ENCODE results near the gene KLHL24. TPM values are rescaled to one million over a fixed set of nuclear protein-coding genes. Genes with fewer than 3 reads are reported as not detected.

Gene KLHL24
- total and polyA plus RNA-seq, 2 donors (not counting 1 experiment from before 2014, with no cell fraction given), result 20.4 to 70.7 TPM

- no peaks in the 10 kb centered on the region for H3K27me3 ChIP-seq (ENCODE audit: control insufficient read depth, insufficient read depth, low read length)
- peak overlapping the region; percentile 88 for H2AFZ ChIP-seq (ENCODE audit: low read length)
- no peaks in the 10 kb centered on the region for H3K9me3 ChIP-seq (ENCODE audit: control insufficient read depth, insufficient read depth, low read depth, low read length)
- no peak for TF ChIP-seq CTCF (conservative IDR thresholded peaks at IDR 0.05 in 1 of 2, IDR thresholded peaks at IDR 0.05 in 1 of 2; ENCODE audit: low read depth in 1 of 2, low read length in 2 of 2)
- TF ChIP-seq EZH2 (IDR thresholded peaks at IDR 0.05; ENCODE audit: low read length, missing control alignments), result no peak
- H4K20me1 ChIP-seq (ENCODE audit: control insufficient read depth, extremely low read depth, insufficient read depth, low read length), result no peaks in the 10 kb centered on the region
- no peaks in the 10 kb centered on the region for H3K36me3 ChIP-seq (ENCODE audit: control insufficient read depth, insufficient read depth, low read length)
- H3K4me1 ChIP-seq (ENCODE audit: control insufficient read depth, extremely low read depth, insufficient read depth, low read length), result no peaks in the 10 kb centered on the region
- no peak overlapping the region for H3K9ac ChIP-seq (ENCODE audit: insufficient read depth, low read length)
- no peaks in the 10 kb centered on the region for H3K79me2 ChIP-seq (ENCODE audit: control insufficient read depth, insufficient read depth, low read length)
- no peak for DNase-seq (ENCODE audit: low read depth in 2 of 2)
- H3K4me3 ChIP-seq (replicated peaks in 1 of 4; ENCODE audit: control extremely low read depth in 1 of 4, insufficient read depth in 1 of 4, low read depth in 3 of 4, low read length in 4 of 4), result no peak overlapping the region
- H3K4me2 ChIP-seq (ENCODE audit: extremely low read depth, insufficient read depth, low read length), result peak overlapping the region; percentile 72
- peak overlapping the region; percentile 78 for H3K27ac ChIP-seq (ENCODE audit: insufficient read depth, low read length)
These were observed 716 bp upstream of the KLHL24 start for GRCh38 chr3:183634707-183635106.

GRCh38 chr3:183635107-183635430 lies 354 bp upstream of the KLHL24 start:
- no peaks in the 10 kb centered on the region for H3K4me1 ChIP-seq (ENCODE audit: control insufficient read depth, extremely low read depth, insufficient read depth, low read length)
- H3K79me2 ChIP-seq (ENCODE audit: control insufficient read depth, insufficient read depth, low read length), result no peaks in the 10 kb centered on the region
- H3K36me3 ChIP-seq (ENCODE audit: control insufficient read depth, insufficient read depth, low read length), result no peaks in the 10 kb centered on the region
- DNase-seq (ENCODE audit: low read depth in 2 of 2), result no peak
- H3K4me3 ChIP-seq (replicated peaks in 1 of 4; ENCODE audit: control extremely low read depth in 1 of 4, insufficient read depth in 1 of 4, low read depth in 3 of 4, low read length in 4 of 4), result peak overlapping the region; percentile 55 to 94 (median 80)
- peak overlapping the region; percentile 71 for H3K9ac ChIP-seq (ENCODE audit: insufficient read depth, low read length)
- peak overlapping the region; percentile 88 for H2AFZ ChIP-seq (ENCODE audit: low read length)
- peak overlapping the region; percentile 72 for H3K4me2 ChIP-seq (ENCODE audit: extremely low read depth, insufficient read depth, low read length)
- no peaks in the 10 kb centered on the region for H4K20me1 ChIP-seq (ENCODE audit: control insufficient read depth, extremely low read depth, insufficient read depth, low read length)
- no peaks in the 10 kb centered on the region for H3K9me3 ChIP-seq (ENCODE audit: control insufficient read depth, insufficient read depth, low read depth, low read length)
- peak overlapping the region; percentile 78 for H3K27ac ChIP-seq (ENCODE audit: insufficient read depth, low read length)
- TF ChIP-seq CTCF (conservative IDR thresholded peaks at IDR 0.05 in 1 of 2, IDR thresholded peaks at IDR 0.05 in 1 of 2; ENCODE audit: low read depth in 1 of 2, low read length in 2 of 2) (no peak), EZH2 (IDR thresholded peaks at IDR 0.05; ENCODE audit: low read length, missing control alignments) (no peak)
- H3K27me3 ChIP-seq (ENCODE audit: control insufficient read depth, insufficient read depth, low read length), result no peaks in the 10 kb centered on the region

- H3K36me3 ChIP-seq (ENCODE audit: control insufficient read depth, insufficient read depth, low read length), result no peaks in the 10 kb centered on the region
- no peaks in the 10 kb centered on the region for H3K79me2 ChIP-seq (ENCODE audit: control insufficient read depth, insufficient read depth, low read length)
- DNase-seq (ENCODE audit: low read depth in 2 of 2), result peak; percentile 95 to 96
- peak overlapping the region; percentile 78 for H3K27ac ChIP-seq (ENCODE audit: insufficient read depth, low read length)
- TF ChIP-seq CTCF (conservative IDR thresholded peaks at IDR 0.05 in 1 of 2, IDR thresholded peaks at IDR 0.05 in 1 of 2; ENCODE audit: low read depth in 1 of 2, low read length in 2 of 2) (no peak), EZH2 (IDR thresholded peaks at IDR 0.05; ENCODE audit: low read length, missing control alignments) (no peak)
- H3K9ac ChIP-seq (ENCODE audit: insufficient read depth, low read length), result peak overlapping the region; percentile 71
- H3K4me3 ChIP-seq (replicated peaks in 1 of 4; ENCODE audit: control extremely low read depth in 1 of 4, insufficient read depth in 1 of 4, low read depth in 3 of 4, low read length in 4 of 4), result peak overlapping the region; percentile 72 to 94 (median 82)
- no peaks in the 10 kb centered on the region for H3K27me3 ChIP-seq (ENCODE audit: control insufficient read depth, insufficient read depth, low read length)
- peak overlapping the region; percentile 84 for H2AFZ ChIP-seq (ENCODE audit: low read length)
- H3K4me2 ChIP-seq (ENCODE audit: extremely low read depth, insufficient read depth, low read length), result peak overlapping the region; percentile 92
- H4K20me1 ChIP-seq (ENCODE audit: control insufficient read depth, extremely low read depth, insufficient read depth, low read length), result no peaks in the 10 kb centered on the region
- no peaks in the 10 kb centered on the region for H3K9me3 ChIP-seq (ENCODE audit: control insufficient read depth, insufficient read depth, low read depth, low read length)
- H3K4me1 ChIP-seq (ENCODE audit: control insufficient read depth, extremely low read depth, insufficient read depth, low read length), result no peaks in the 10 kb centered on the region
These were observed 1.0 kb downstream of the KLHL24 start for GRCh38 chr3:183636221-183637105.

All from fibroblast of lung (primary cell).